Astrocyte of the spinal cord (primary cell): ENCODE results near the gene ST14.

ENCODE experiments used
- DNase-seq: peaks from one replicate; pipeline ENCODE4 v3.0.0; 2011; ENCODE audit warnings: low read depth, low spot score
- H3K4me3 ChIP-seq: 2 replicates; pipeline ENCODE4 v1.5.1; 2011; ENCODE audit warnings: low read depth, mild to moderate bottlenecking, low read length, moderate library complexity
- in situ Hi-C: cut with HindIII; loops from 2 replicates; pipeline ENCODE4 v1.10.0; 2017; ENCODE audit warnings: low sequenced_read_pairs
- TF ChIP-seq, protein P1 (sequence below): IDR thresholded peaks from 2 replicates; pipeline ENCODE4 v1.5.1; 2012; ENCODE audit warnings: low read depth, mild to moderate bottlenecking, low read length, inconsistent platforms

Gene ST14

DNA sequence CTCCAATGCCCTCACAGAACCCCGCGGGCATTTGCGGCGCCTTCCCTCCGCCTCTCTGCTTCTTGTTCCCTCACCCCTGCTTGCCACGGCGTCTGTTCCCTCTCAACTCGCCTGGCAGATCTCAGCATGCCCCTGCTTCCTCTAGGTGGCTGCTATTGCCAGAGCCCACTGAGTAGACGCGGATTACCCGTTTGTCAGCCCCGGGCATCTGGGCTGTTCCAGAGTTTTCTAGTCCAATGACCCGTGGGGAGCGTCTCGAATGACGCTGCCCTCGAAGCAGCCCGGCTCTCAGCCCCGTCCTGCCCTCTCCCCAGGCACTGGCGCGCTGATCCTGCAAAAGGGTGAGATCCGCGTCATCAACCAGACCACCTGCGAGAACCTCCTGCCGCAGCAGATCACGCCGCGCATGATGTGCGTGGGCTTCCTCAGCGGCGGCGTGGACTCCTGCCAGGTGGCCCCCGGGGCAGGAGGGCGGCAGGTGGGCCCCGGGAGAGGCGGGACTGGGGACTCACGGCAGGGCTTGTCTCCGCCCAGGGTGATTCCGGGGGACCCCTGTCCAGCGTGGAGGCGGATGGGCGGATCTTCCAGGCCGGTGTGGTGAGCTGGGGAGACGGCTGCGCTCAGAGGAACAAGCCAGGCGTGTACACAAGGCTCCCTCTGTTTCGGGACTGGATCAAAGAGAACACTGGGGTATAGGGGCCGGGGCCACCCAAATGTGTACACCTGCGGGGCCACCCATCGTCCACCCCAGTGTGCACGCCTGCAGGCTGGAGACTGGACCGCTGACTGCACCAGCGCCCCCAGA, 49.7 kb downstream of the ST14 start:
- H3K4me3 ChIP-seq, result no peak overlapping the region
- in situ Hi-C loops, result no loop called here
- DNase-seq, result no peak
- TF ChIP-seq, protein P1, sequence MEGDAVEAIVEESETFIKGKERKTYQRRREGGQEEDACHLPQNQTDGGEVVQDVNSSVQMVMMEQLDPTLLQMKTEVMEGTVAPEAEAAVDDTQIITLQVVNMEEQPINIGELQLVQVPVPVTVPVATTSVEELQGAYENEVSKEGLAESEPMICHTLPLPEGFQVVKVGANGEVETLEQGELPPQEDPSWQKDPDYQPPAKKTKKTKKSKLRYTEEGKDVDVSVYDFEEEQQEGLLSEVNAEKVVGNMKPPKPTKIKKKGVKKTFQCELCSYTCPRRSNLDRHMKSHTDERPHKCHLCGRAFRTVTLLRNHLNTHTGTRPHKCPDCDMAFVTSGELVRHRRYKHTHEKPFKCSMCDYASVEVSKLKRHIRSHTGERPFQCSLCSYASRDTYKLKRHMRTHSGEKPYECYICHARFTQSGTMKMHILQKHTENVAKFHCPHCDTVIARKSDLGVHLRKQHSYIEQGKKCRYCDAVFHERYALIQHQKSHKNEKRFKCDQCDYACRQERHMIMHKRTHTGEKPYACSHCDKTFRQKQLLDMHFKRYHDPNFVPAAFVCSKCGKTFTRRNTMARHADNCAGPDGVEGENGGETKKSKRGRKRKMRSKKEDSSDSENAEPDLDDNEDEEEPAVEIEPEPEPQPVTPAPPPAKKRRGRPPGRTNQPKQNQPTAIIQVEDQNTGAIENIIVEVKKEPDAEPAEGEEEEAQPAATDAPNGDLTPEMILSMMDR, result no peak

DNA sequence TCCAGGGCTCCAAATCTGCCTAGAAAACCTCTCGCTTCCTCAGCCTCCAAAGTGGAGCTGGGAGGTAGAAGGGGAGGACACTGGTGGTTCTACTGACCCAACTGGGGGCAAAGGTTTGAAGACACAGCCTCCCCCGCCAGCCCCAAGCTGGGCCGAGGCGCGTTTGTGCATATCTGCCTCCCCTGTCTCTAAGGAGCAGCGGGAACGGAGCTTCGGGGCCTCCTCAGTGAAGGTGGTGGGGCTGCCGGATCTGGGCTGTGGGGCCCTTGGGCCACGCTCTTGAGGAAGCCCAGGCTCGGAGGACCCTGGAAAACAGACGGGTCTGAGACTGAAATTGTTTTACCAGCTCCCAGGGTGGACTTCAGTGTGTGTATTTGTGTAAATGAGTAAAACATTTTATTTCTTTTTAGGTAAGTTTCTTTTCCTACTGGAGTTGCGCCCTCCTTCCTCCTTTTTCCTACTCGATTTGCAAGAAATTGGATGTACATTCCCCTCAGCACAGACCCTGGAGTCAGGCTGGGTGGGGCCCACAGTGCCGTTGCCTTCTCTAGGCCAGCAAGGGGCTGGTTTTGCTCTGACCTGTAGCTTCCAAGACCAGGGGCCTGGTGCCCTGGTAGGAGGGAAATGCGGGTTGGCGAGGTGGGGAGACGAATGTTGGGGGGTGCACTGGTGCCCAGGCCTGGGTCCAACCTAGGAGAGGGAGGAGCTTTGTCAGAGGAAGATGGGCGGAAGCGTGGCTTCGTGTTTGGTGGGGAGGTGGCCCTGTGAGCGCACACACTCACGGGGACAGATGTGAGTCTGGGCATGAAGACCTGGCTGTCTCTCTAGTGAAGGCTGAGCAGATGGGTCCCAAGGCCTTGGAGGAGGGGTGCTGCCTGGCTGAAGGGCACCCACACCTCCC, 50.6 kb downstream of the ST14 start:
- TF ChIP-seq, protein P1, result no peak

DNA sequence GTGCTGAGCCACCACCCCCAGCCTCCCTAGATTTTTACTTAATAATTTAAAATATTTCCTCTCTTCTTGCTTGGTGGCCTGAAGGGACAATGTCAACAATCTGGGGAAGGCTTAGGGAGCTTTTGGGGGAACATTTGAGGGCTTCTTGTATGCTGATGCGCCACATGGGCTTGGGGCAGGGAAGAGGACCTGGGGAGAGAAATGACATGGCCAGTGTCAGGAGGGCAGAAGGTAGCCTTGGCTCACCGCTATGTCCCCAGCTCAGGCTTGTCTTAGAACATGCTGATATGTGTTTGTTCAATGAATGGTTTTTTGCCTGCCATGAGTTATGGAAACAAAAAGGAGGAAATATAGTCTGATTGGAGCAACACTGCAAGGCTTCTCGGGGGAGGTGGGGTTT, 51.6 kb downstream of the ST14 start:
- TF ChIP-seq, protein P1, result no peak
- DNase-seq, result no peak
- in situ Hi-C loops, result no loop called here
- H3K4me3 ChIP-seq, result no peak overlapping the region

More for the DNA sequence above, 50.6 kb downstream of the ST14 start:
- no peak overlapping the region for H3K4me3 ChIP-seq
- DNase-seq, result no peak
- in situ Hi-C loops, result no loop called here

- no peak for DNase-seq
- in situ Hi-C loops, result no loop called here
- TF ChIP-seq, protein P1, result no peak
- H3K4me3 ChIP-seq, result no peak overlapping the region
Measured at GRCh38 chr11:130211781-130212401, 52.3 kb downstream of the ST14 start.

DNA sequence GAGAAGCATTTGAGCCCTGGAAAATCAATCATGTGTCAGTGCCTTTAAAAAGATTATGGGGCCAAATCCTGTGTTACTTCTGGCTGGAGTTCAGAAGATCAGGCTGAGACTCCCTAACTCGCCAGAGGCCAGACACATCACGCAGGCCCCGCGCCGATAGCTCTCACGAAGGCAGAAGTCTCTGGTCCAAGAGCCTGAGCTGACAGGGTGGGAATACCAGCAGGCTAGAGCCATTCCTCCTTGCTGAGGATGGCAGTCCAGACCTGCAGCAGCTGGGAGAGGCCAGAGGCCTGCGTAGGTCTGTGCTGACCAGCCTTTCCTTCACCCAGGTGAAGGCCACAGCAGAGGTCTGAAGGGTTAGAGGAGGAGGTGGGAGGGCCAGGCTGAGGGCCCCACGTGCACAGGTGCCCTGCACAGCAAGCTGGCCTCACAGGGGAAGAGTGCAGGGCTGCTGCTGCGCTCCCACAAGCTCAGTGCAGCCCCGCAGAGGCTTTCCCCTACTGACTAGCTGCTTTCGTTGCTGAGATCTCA, 52.9 kb downstream of the ST14 start:
- H3K4me3 ChIP-seq, result no peak overlapping the region
- in situ Hi-C loops, result no loop called here
- TF ChIP-seq, protein P1, result no peak
- DNase-seq, result no peak

DNA sequence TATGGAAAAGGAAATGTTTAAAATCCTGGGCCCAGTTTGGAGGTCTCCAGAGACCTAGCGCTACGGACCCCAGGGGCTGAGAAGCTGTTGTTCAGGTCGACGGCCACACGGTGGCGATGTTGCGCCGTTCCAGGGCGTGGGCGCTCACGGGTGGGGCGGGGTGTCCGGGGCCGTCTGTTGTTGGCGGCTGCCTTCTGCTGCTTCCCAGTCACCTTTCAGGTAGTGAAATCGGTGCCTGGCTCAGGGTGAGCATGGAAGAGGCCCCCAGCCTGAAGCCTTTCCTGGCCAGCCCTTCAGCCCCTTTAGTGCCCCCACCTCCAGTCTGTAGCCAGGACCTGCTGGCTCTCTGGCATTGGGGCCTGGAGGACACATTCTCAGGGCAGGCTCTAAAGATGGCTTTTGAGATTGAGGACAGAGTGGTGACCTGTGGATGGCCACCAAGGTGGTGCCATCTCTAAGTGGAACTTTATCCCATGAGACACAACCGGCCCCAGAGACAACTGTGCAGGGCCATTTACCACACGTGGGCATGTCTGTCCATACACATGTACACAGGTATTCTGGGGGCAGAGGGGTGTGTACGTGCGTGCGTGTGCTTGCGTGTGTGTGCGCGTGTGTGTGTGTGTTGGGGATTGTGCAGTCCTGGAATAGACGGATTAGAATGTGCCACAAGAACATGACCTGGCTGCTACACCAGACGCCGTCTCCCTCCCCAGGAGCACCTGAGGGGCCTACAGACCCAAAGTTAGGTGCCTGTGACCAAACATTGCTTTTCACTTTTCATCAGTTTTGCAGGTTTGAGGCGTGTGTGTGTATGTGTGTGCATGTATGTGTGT, 53.8 kb downstream of the ST14 start:
- DNase-seq, result peak; percentile 14
- H3K4me3 ChIP-seq, result no peak overlapping the region
- in situ Hi-C loops, result no loop called here
- TF ChIP-seq, protein P1, result peak; percentile 93
